NCI-H526 (cell line): ENCODE data around the gene CDK9.
"Not testable (repeated sequence)": the region's sequence is repeated elsewhere in the genome, so short reads cannot be mapped to it uniquely, and the experiment has no call there.

Source experiments
- DNase-seq, 2 experiments: peaks; one replicate each; lab custom pipeline; 2025; lab: John Stamatoyannopoulos, UW

The CDK9 gene

DNA sequence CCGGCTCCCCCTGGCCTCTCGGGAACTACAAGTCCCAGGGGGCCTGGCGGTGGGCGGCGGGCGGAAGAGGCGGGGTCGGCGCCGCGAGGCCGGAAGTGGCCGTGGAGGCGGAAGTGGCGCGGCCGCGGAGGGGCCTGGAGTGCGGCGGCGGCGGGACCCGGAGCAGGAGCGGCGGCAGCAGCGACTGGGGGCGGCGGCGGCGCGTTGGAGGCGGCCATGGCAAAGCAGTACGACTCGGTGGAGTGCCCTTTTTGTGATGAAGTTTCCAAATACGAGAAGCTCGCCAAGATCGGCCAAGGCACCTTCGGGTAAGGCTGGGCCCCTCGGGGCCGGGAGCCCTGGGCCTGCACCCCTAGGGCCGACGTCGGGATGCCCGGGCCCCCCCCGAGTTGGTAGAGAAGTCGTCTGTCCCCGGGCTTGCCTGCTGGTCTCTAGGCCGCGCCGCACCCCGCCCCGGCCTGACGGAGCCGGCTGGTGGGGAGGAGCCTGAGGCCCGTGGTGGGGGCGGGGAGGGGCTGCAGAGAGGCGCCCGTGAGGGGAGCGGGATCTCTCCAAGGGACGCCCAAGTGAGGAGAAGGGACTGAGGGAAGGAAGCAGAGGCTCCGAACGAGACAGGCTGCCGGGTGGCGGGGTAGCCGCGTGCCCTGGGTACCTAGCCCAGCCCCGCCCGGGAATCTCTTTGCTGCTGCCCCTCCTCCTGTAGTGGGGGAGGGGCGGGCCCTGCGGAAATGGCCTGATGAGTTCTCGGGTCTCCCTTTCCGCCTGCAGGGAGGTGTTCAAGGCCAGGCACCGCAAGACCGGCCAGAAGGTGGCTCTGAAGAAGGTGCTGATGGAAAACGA is at the start of gene CDK9:
TSS of gene CDK9 (plus strand) at position 102 of the 840 bp plus-strand sequence. CDS start at position 217, 115 bp downstream.
- peak; percentile 10 to 87 for DNase-seq

DNA sequence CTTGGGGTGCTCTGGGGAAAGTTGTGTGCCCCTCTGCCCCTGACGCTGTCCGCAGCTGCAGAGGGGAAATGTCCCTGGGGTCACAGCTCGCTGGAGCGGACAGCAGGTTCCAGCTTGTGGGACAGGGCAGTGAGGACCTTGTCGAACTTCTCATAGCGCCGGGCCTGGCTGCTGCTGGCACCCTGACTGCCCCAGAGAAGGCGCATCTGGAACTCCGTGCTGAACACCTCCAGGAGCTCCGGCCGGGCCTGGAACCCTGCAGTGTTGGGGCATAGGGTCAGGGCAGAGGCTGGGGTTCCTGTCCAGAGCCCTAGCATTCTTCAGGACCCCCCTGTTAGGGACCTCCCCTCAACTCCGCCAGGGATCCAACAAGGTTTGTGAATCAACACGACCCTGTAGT is 47.2 kb upstream of the CDK9 start:
- DNase-seq, result no peak

DNA sequence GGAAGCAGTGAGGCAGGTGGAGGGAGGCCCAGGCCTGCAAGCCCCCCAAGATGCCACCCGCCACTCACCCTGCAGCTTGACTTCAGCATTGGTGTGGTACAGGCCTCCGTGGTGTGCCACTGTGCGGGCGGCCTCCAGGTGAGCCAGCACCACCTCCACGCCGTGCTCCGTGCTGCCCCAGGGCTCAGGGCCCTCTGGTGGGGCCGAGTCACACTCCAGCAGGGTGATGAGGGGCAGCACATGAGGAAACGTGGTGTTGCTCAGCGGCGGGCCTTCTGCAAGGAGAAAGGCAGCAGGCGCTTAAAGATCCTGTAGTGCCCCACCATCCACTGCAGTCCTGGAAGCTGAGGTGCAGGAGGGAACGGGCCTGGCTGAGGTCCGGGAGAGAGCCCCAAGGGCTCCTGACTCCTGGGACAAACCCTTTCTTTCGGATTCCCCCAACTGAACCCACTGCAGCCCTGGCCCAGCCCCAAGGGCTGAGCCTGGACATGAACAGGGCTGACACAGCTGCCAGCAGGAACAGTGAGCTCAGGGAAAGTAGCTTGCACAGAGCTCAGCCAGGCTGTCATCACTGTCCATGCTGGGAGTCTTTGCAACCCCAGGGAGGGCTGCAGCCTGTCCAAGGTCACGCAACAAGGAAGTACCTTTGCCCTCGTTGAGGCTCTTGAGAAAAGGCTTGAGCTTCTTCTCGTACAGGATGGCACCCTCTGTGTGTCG is 46.1 kb upstream of the CDK9 start:
- no peak for DNase-seq

DNA sequence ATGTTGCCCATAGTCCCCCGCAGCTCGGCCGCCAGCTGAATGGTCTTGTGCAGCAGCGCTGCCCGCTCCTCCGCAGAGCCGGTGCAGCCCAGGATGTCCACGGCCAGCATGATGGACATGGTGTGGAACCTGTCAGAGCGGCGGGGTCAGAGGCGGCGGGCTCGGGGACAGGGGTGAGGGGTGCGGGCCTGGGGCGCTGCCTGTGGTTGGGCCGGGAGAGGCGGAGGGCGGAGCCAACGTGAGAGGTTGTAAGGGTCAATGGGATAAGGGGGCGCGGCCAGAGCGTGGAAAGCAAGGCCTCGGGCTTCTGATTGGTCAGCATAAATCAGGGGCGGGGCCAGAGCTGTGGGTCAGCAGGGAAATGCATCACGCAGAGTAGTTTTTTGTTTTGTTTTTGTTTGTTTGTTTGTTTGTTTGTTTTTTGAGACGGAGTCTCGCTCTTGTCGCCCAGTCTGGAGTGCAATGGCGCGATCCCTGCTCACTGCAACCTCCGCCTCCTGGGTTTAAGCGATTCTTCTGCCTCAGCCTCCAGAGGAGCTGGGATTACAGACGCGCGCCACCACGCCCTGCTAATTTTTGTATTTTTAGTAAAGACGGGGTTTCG is 43.9 kb upstream of the CDK9 start:
- DNase-seq, result peak; percentile 17 to 65

DNA sequence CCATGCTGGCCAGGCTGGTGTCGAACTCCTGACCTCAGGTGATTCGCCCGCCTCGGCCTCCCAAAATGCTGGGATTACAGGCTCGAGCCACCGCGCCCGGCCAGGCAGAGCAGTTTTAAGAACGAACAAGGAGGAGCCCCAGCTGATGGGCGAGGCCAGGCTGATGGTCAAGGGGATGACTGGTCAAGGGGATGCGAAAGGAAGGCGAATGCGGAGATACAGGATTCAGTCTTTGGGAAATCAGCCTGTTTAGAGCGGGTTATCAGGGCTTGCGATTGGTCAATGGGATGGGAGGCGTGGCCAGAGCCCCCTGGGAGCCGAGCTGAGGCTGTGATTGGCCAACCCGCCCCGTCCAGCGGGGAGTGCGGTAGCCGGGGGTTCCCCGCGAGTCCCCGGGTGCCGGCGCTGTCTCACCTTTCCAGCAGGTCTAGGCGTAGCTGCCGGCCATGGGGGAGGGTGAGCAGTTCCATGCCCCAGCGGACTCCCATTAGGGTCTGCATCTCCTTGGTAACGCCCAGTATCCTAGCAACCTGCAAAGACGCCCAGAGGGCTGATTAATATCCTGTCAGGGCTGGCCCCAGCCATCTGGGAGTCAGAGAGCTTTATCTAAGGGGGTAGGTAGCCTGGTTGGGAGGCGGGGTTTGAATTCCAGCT is 43.3 kb upstream of the CDK9 start:
- peak; percentile 78 to 83 for DNase-seq

DNA sequence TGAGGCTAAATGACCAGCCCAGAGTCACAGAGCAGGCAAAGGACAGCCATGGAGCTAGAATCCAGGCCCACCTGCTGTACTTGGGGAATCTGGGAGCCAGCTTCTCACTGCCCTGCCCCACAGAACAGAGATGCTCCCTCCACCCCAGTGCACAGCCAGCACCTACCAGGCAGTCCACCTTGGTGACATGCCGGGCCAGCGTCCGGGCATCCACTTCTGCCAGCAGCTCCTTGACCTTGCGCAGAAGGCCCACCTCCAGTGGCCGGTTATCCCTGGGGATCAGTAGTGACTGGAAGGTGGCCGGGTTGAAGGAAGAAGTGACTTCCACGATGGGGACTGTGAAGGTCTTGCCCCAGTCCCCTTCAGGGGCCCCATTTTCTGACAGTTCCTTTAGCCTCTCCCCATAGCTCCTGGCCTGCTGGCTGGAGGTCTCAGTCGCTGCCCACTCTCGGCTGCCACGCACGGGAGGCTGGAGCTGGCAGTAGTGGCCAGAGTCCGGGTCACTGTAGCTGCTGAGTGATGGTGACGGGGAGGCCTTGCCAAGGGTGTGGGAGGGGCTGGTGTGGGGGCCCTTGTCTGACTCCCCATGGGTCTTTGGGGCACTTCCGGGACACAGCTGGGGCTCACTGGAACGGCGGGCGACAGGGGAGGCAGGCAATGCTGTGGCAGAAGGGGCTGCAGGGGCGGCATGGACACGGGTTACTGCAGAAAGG is 41.3 kb upstream of the CDK9 start:
- no peak for DNase-seq

DNA sequence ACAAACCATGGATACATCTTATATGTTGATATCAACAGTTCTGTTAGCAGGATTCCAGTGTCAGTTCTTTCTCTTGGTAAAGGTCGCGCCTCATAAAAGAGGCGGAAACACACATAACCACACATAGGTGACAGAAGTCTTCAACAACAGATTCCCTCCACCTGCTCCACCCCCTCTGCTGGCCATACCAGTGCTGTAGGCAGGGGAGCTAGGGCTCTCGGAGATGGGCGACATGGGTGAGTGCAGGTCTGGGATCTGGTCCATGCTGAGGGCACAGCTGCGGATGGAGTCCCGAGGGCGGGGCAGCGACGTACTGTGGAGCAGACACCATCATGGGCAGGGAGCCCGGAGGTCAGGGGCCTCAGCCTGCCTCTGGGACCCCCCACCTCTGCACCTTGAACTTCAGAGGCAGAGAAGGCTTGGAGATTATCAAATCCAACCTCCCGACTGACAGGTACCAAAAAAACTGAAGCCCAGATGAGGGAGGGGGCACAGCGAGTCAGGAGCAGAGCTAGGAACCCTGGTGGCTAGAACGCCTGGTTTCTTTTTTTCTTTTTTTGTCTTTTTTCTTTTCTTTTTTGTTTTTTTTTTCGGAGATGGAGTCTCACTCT is 38.8 kb upstream of the CDK9 start:
- DNase-seq, result no peak

DNA sequence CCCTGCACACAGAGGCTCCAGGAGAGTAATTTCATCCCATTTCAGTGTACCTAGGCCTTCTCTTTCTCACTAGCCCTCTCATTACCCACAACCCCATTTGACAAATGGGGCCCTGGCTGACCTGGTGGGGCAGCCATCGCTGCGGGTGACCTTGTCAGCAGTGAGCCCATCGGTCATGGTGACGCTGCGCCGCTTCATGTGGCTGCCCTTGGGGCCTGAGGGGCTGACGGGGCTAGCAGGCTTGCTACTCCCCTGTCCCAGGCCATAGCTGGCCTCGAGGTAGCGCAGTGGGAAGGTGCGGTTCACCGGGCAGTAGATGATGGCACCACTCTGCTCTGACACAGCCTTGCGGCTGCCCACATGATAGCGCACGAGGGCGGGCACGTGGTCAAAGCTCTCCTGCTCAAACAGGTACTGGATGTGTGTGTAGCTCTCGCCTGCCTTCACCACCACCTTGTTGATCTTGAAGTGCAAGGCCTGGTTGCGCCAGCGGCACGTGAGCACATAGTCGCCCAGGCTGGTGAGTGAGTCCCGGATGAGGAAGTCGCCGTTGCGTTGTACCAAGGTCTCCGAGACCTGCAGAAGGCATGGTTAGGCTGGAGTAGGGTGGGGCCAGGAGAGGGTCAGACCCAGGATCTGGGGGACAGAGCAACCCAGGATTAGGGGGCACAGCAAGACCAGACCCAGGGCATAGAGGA is 36.6 kb upstream of the CDK9 start:
- DNase-seq, result no peak

DNA sequence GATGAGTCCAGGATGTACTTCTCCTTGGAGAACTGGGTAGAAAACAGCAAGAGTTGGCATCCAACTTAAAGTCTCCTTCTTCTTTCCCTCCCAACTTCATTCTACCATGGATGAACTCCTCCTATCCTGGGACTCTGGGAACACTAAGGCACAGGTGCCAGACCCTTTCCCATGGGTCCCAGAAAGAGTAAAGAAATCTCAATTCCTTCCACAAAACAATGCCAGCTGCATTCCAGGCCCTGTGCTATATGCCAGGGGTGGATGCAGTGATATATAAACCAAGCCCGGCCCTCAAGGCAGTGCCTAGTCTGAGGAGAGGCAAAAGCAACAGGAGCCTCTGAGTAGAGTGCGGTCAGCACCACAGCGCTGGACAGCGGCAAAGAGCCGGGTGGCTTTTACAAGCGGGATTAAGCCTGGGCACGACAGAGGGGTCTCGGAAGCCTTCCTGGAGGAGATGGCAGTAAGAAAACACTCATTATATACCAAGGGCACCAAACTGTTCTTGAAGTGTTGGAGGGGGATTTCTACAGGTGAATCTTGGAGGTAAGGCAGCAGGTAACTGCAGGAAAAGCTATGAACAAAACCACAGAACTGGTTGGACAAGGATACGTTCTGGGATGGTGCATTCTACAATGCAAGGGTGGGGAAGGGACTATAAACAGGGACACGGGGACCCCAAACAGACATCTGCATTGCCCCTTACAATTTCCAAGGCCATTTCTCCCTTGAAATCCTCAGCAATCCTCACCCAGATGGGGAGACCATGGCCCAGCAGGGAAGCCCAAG is 34.4 kb upstream of the CDK9 start:
- no peak for DNase-seq

DNA sequence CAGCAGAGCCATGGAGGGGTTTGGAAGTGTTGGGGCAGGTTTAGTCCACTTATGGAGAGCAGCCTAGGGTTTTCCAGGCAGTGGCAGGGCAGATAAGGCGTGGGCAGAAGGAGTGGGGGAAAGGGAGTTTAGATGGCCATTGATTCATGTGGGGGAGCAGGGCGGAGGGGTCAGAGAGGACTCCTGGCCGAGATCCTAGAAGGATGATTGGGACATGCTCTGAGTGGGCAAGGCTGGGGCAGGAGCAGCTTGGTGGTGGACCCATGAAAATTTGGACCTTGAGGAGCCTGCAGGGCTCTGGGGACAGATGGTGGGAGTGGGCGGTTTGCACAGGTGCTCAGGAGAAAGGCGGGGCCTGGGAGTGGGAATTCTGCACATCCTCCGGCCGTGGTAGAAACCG is 32.7 kb upstream of the CDK9 start:
- DNase-seq, result no peak

DNA sequence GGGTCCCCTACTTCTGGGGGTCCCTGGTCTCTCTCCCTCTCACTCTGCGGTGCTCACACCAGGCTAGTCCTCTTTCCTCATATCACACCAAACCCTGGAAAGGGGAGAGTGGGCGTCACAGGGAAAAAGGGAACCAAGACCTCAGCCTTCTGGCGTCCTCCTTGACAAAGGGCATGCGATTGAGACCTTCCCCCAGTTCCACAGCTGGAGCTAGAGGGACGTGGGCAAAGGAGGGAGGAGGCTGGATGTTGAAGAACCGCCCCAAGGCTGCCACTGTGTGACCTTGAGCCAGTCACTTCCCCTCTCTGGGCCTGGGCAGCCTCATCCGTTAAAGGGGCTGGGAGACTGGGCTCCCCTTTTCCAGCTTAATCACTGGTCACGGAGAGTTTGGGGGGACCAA is 32.2 kb upstream of the CDK9 start:
- DNase-seq, result no peak

DNA sequence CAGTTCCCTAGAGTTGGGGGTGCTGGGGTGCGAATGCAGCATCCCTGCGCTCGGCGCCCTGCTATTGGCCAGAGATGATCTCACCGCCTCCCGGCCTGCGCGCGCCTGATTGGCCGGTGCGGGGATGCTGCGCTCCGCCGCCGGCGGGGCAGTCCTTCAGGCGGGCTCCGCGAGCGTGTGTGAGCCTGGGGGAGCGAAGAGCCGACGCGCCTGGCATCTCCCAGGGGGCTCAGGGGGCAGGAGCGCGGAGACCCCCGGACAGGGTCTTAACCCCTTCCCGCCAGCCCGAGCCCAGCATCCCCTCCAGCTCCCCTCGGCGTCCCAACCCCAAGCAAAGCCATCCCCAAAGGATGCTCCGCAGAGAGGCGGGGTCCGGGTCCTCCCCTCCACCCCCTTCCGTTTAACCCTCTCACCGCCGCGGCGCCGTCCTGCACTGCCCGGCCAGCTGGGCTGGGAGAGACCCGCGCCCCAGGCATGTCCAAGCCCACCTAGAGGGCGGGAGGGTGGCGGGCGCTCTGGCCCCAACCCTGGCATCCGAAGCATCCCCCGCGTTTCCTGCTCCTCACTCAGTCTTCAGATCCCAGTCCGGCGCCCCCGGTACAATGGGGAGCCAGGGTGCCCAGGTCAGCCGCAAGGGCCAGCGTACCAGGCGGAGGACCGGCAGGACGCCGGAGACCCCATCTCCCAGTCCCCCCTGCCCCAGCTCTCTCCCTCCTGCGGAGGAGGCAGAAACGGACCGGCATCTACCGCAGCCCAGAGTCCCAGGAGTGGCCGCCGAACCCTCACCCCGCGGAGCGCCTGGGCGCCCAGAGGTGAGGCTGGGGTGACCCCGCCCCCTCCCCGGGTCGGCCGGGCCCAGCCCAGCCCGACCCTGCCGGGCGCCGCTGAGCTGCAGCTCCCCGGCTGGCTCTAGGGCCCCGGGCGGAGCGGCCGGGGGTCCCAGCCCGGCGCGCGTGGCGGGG is 31.5 kb upstream of the CDK9 start:
- peak in 1 of 2 experiments; percentile 34 for DNase-seq

DNA sequence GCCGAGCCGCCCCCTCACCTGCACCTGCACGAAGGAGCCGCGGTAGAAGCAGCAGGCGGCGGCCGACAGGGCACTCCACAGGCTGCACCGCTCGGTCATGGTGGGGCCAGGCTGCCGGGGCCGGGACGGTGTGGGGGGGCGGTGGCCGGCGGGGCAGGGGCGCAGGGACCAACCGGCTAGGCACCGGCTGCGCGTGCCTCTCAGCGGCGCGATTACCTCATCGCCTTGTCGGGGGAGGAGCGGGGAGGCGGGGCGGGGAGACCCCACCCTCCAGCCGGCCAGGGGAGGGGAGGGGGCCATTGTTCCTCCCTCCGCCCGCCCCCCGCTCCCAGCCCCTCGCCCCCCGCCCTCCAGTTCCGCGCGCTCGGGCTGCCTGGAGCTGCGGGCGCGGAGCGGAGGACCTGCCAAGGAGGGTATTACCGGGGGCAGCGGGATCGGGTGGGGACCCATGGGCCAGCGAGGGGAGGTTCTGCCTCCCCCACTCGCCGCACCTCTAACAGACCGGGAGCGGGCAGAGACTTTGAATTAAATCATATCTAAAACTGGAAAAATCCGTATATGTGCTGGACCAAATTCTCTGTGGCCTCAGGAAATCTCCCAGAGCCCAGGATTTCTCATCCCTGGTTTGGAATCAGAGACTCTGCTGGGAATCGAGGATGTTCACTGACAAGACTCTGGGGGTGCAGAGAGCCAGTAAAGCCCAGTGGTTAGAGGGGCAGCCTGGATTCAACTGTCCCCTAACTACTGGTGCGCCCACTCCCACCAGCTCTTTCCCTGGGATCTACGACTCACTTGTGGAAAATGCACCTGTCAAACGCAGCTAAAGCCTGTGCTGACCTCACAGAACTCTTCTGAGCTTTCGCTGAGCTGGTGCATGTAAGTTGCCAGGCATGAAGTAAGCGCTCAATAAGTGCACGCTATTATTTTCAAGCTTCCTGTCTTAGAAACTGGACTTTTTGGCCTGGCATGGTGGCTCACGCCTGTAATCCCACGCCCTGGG is 30.5 kb upstream of the CDK9 start:
- no peak for DNase-seq

DNA sequence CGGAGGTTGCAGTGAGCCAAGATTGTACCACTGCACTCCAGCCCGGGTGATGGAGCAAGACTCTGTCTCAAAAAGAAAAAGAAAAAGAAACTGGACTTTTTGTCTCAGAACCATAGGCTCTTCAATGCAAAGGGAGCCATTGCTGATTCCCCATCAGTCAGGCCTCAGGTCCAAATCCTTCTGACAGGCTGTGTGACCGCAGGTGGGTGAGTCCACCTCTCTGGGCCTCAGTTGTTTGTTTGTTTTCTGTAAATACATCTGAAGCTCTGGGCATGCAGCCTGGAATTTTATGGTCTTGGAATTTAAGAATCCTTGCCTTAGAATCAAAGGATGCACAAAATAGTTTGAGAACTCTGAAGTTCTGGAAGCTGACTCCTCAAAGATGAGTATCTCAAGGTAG is 29.6 kb upstream of the CDK9 start:
- DNase-seq, result no peak

DNA sequence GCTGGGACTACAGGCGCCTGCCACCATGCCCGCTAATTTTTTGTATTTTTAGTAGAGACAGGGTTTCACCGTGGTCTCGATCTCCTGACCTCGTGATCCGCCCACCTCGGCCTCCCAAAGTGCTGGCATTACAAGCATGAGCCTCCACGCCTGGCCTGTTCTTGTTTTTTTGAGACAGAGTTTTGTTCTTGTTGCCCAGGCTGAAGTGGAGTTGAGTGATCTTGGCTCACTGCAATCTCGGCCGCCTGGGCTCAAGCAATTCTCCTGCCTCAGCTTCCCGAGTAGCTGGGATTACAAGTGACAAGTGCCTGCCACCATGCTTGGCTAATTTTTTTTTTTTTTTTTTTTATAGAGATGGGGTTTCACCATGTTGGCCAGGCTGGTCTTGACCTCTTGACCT is 29.1 kb upstream of the CDK9 start:
- DNase-seq, result not testable (repeated sequence)

DNA sequence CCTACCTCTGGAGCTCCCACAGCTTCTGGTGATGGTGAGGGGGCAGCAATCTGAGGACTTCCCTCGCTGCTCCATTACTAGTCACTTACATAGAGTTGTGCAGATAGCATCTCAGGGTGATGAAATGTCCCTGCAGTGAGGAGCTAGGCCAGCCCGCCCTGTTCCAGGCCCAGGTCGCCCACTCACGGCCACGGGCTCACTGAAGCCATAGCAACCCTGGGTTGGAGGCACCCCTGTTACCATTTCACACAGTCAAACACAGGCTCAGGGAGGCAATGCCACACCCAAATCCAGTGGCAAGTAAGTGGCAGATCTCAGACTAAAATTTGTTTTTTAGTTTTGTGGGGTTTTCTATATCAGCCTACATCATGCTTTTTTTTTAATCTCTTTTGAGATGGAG is 27.0 kb upstream of the CDK9 start:
- no peak for DNase-seq

DNA sequence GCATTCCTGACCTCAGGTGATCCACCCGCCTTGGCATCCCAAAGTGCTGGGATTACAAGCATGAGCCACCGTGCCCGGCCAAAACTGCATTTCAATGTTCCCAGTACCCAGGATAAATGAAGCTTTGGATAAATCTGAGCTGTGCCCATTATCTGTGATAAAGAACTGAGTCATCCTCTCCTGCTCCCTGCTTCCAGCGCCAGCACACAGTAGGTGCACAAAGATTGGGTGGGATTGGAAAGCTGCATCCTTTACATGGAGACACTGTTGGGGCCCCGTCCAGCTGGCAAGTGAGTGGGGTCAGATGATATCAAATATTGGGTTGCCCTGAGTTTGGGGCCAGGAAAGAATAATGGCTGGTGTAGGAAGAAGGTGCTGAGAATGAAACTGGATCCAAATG is 24.8 kb upstream of the CDK9 start:
- DNase-seq, result no peak
